AG10803 (cell line): ENCODE measurements around the gene EPS8L2.

ENCODE experiments used
- DNase-seq: peaks from one replicate; pipeline ENCODE4 v3.0.0; 2010; ENCODE audit warnings: low read depth
- H3K4me3 ChIP-seq: 2 replicates; pipeline ENCODE4 v1.5.1; 2011; ENCODE audit warnings: mild to moderate bottlenecking, low read length, control low read depth
- CTCF ChIP-seq: conservative IDR thresholded peaks from 2 replicates; pipeline ENCODE4 v1.5.1; 2011; ENCODE audit warnings: mild to moderate bottlenecking, low read length, control low read depth, inconsistent platforms

Gene EPS8L2

DNA sequence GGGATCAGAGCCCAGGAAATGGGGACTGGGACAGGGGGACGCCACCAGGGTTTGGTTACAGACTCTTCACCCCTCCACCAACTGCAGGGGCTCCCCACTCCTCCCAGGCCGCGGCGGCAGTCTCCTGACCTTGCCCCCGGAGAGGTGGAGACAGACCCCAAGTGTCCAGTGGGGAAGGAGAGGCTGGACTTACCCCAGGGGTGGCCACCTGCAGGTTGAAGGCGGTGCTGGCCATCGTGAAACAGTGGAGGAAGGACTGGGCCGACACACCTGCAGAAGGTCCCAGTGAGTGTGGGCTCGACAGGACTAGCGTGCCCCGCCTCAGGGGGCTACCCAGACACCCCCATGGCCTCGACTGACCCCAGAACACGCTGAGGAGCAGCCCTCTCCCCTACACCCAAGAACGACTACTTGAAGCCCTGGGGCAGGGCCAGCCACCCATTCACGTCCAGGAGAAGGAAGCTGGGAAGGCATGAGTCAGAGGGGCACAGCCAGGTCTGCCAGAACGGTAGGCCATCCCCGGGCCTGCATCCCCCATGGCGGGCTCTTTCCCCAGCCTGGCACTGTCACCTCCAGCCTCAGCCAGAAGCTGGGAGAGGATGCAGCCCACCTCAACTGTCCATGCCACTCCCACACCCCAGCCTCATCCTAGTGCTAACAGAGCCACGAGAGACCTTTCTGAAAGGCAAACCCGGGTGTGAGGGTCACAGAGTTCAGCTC lies 69.0 kb downstream of the EPS8L2 start:
- peak; percentile 22 for DNase-seq
- TF ChIP-seq CTCF: no peak
- H3K4me3 ChIP-seq: peak overlapping the region; percentile 82

- no peak for TF ChIP-seq CTCF
- H3K4me3 ChIP-seq: peak overlapping the region; percentile 82
- no peak for DNase-seq
Observed at GRCh38 chr11:776263-776560, 70.2 kb downstream of the EPS8L2 start.

DNA sequence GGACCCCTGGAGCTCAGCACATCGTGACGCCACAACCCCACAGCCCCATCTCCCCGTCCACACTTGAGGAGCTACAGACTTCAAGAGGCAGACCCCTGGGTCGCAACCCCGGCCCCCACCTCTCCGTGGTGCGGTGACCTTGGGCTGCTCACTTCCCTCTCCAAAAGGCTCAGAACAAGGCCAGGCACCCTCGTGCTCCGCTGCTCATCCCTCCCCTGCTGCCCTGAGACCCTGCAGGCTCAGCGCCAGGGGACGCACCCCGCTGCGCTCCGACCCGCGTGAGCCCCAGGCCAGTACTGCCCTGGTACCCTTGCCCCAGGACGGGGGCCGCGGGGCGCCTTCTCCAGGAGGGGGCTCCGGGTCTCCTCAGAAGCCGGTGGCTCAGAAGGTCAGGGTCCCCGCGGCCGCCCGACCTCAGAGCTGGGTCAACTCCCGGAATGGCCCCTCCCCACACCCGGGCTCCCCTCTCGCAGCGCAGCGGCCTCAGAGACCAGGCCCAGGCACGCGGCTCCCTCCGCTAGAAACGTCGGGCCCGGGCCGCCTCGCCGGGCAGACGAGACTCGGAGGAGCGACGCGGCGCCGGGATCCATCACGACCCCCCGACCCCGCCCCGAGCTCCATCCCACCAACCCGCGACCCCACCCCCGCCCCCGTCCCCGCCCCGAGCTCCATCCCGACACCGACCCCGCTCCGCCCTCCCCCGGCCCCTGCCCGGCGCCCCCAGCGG lies 70.7 kb downstream of the EPS8L2 start:
- no peak for TF ChIP-seq CTCF
- no peak for DNase-seq
- peak overlapping the region; percentile 82 for H3K4me3 ChIP-seq
